ENCODE data around the gene PPFIA1. TPM values are rescaled to one million over a fixed set of nuclear protein-coding genes. Genes with fewer than 3 reads are reported as not detected.

PPFIA1 gene
- total RNA-seq, 6 donors from 2014 or later = 53.7 to 164 (median 83.3) TPM

- Histone ChIP-seq H3K9me3 (no peaks in the 10 kb centered on the region), H3K4me1 (no peaks in the 10 kb centered on the region), H3K27ac (no peak overlapping the region), H3K36me3 (peaks cover 27 to 88% (median 51%) of the 10 kb centered on the region in 4 donors), H3K27me3 (no peaks in the 10 kb centered on the region), H3K4me3 (no peak overlapping the region)
- 78 to 90% methylated on average over 3 of the region's 3 CpGs for WGBS, 2 donors
- TF ChIP-seq CTCF (IDR thresholded peaks at IDR 0.05) (no peak), POLR2A (IDR thresholded peaks at IDR 0.05) (no peak), EP300 (IDR thresholded peaks at IDR 0.05) (no peak), POLR2AphosphoS5 (IDR thresholded peaks at IDR 0.05) (no peak)
- DNase-seq (no peak), ATAC-seq (ENCODE audit: low FRiP score in 2 of 2) (no peak)
These were observed 81.2 kb downstream of the PPFIA1 start for GRCh38 chr11:70351646-70352045.

- Histone ChIP-seq H3K27ac (no peak overlapping the region), H3K4me1 (no peaks in the 10 kb centered on the region), H3K9me3 (no peaks in the 10 kb centered on the region), H3K27me3 (no peaks in the 10 kb centered on the region), H3K4me3 (no peak overlapping the region), H3K36me3 (peaks cover 24 to 88% (median 56%) of the 10 kb centered on the region in 4 donors)
- no peak for TF ChIP-seq EP300 (IDR thresholded peaks at IDR 0.05)
- TF ChIP-seq POLR2AphosphoS5 (IDR thresholded peaks at IDR 0.05) = no peak
- no peak for TF ChIP-seq CTCF (IDR thresholded peaks at IDR 0.05)
- TF ChIP-seq POLR2A (IDR thresholded peaks at IDR 0.05) = no peak
- ATAC-seq (ENCODE audit: low FRiP score in 2 of 2) = no peak
- WGBS, 2 donors = 75 to 85% methylated on average over 1 of the region's 1 CpG
- no peak for DNase-seq
These were observed 81.6 kb downstream of the PPFIA1 start for GRCh38 chr11:70352100-70352499.

GRCh38 chr11:70352601-70353000 is 82.1 kb downstream of the PPFIA1 start:
- WGBS, 2 donors = 78 to 99% methylated on average over 7 to 18 of the region's 19 CpGs
- H3K4me1 ChIP-seq = no peaks in the 10 kb centered on the region
- H3K4me3 ChIP-seq = no peak overlapping the region
- H3K27ac ChIP-seq = no peak overlapping the region
- DNase-seq (peak in 1 of 2 donors; percentile 46), ATAC-seq (ENCODE audit: low FRiP score in 2 of 2) (no peak)
- TF ChIP-seq POLR2AphosphoS5 (IDR thresholded peaks at IDR 0.05) (no peak), EP300 (IDR thresholded peaks at IDR 0.05) (no peak), CTCF (IDR thresholded peaks at IDR 0.05) (no peak), POLR2A (IDR thresholded peaks at IDR 0.05) (no peak)
- H3K9me3 ChIP-seq = no peaks in the 10 kb centered on the region
- peaks cover 24 to 86% (median 58%) of the 10 kb centered on the region in 4 donors for H3K36me3 ChIP-seq
- H3K27me3 ChIP-seq = no peaks in the 10 kb centered on the region

- TF ChIP-seq EP300 (IDR thresholded peaks at IDR 0.05) = no peak
- no peak for TF ChIP-seq POLR2A (IDR thresholded peaks at IDR 0.05)
- no peak for TF ChIP-seq CTCF (IDR thresholded peaks at IDR 0.05)
- no peak for TF ChIP-seq POLR2AphosphoS5 (IDR thresholded peaks at IDR 0.05)
- WGBS, 2 donors = 92 to 93% methylated on average over 2 of the region's 2 CpGs
- Histone ChIP-seq H3K27me3 (no peaks in the 10 kb centered on the region), H3K27ac (no peak overlapping the region), H3K4me1 (no peaks in the 10 kb centered on the region), H3K9me3 (no peaks in the 10 kb centered on the region), H3K4me3 (no peak overlapping the region), H3K36me3 (peaks cover 24 to 87% (median 56%) of the 10 kb centered on the region in 4 donors)
- DNase-seq (no peak), ATAC-seq (ENCODE audit: low FRiP score in 2 of 2) (no peak)
These were observed 82.8 kb downstream of the PPFIA1 start for GRCh38 chr11:70353329-70353728.

GRCh38 chr11:70353900-70354568 is 83.5 kb downstream of the PPFIA1 start:
- TF ChIP-seq POLR2AphosphoS5 (IDR thresholded peaks at IDR 0.05) = no peak
- TF ChIP-seq POLR2A (IDR thresholded peaks at IDR 0.05) = no peak
- no peak for TF ChIP-seq EP300 (IDR thresholded peaks at IDR 0.05)

More at GRCh38 chr11:70353900-70354568, 83.5 kb downstream of the PPFIA1 start:
- Histone ChIP-seq H3K27ac (no peak overlapping the region), H3K4me3 (no peak overlapping the region), H3K27me3 (no peaks in the 10 kb centered on the region), H3K4me1 (no peaks in the 10 kb centered on the region), H3K9me3 (no peaks in the 10 kb centered on the region), H3K36me3 (peaks cover 23 to 87% (median 55%) of the 10 kb centered on the region in 4 donors)
- ATAC-seq (ENCODE audit: low FRiP score in 2 of 2) (no peak), DNase-seq (no peak)
- WGBS, 2 donors = 88 to 91% methylated on average over 17 to 19 of the region's 19 CpGs

All from upper lobe of left lung (tissue), 6 donors.